Coronary artery (tissue), 2 donors: Measurements from ENCODE around the gene AUTS2.

Experiments used
- DNase-seq: peaks from one replicate; pipeline ENCODE4 v3.0.0-alpha.2; 2017; ENCODE audit warnings: low spot score
- H3K27ac ChIP-seq, 2 donors: fragments of 200-600 bp; sonication (generic); one replicate each; pipeline ENCODE4 v1.5.1; 2016 to 2019
- H3K4me3 ChIP-seq: fragments of 200-600 bp; sonication (generic); 2 replicates; pipeline ENCODE4 v1.5.1; 2016; ENCODE audit warnings: mild to moderate bottlenecking, moderate library complexity
- TF ChIP-seq, protein P1 (sequence below): fragments of 200-600 bp; sonication (generic); IDR thresholded peaks from one replicate; pipeline ENCODE4 v1.5.1; 2019; ENCODE audit warnings: antibody characterized with exemption

AUTS2 gene

GRCh38 chr7:70680743-70681468, 1082.6 kb downstream of the AUTS2 start:
- H3K4me3 ChIP-seq, result no peak overlapping the region
- no peak overlapping the region for H3K27ac ChIP-seq
- no peak for DNase-seq
- TF ChIP-seq, protein P1, sequence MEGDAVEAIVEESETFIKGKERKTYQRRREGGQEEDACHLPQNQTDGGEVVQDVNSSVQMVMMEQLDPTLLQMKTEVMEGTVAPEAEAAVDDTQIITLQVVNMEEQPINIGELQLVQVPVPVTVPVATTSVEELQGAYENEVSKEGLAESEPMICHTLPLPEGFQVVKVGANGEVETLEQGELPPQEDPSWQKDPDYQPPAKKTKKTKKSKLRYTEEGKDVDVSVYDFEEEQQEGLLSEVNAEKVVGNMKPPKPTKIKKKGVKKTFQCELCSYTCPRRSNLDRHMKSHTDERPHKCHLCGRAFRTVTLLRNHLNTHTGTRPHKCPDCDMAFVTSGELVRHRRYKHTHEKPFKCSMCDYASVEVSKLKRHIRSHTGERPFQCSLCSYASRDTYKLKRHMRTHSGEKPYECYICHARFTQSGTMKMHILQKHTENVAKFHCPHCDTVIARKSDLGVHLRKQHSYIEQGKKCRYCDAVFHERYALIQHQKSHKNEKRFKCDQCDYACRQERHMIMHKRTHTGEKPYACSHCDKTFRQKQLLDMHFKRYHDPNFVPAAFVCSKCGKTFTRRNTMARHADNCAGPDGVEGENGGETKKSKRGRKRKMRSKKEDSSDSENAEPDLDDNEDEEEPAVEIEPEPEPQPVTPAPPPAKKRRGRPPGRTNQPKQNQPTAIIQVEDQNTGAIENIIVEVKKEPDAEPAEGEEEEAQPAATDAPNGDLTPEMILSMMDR, result no peak

DNA sequence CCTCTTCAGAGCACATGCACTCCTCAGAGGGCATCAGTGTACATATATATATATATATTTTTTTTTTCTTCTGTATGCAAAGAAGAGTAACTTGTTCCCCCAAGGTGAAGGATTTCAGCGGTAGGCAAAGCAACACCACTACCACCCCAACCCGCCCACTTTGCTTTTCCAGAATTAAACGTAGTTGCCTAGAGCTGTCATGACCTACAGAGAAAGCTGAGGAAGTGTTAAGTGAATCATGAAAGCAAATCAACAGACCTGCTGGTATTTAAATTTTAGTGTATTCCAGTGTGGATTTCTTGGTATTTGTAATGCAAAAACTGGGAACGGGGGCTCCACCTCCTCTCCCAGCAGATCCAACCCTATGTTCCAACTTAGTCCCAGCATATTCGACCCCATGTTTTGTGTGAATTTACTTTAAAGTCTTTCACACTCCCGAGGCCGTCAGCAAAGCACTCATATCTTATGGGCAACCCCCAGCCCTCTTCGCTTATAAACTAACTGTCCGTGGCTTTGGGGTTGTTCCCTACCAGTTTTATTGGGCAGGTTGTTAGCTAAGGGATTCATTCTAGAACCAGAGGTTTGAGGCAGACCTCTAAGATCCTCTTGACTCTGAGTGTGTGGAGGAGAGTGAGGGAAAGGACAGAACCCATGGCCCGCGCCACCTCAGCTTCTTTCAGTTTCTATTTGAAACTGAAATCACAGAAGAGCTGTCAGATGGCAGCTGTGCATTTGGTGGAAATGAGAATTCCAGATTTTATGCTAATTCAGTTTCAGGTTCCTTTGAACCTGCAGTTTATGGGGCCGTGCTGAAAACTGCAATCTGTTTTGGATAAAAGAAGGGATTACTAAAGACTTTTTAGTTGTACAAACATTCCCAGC, 1083.4 kb downstream of the AUTS2 start:
- H3K27ac ChIP-seq, result no peak overlapping the region
- TF ChIP-seq, protein P1, result no peak
- H3K4me3 ChIP-seq, result no peak overlapping the region
- no peak for DNase-seq

GRCh38 chr7:70684173-70684572, 1085.9 kb downstream of the AUTS2 start:
- no peak for DNase-seq
- TF ChIP-seq, protein P1, result no peak
- Histone ChIP-seq H3K4me3 (no peak overlapping the region), H3K27ac (no peak overlapping the region)

GRCh38 chr7:70693321-70693685, 1095.0 kb downstream of the AUTS2 start:
- TF ChIP-seq, protein P1, result no peak
- Histone ChIP-seq H3K4me3 (peak overlapping the region; percentile 94), H3K27ac (peak overlapping the region; percentile 56 to 96)
- no peak for DNase-seq

DNA sequence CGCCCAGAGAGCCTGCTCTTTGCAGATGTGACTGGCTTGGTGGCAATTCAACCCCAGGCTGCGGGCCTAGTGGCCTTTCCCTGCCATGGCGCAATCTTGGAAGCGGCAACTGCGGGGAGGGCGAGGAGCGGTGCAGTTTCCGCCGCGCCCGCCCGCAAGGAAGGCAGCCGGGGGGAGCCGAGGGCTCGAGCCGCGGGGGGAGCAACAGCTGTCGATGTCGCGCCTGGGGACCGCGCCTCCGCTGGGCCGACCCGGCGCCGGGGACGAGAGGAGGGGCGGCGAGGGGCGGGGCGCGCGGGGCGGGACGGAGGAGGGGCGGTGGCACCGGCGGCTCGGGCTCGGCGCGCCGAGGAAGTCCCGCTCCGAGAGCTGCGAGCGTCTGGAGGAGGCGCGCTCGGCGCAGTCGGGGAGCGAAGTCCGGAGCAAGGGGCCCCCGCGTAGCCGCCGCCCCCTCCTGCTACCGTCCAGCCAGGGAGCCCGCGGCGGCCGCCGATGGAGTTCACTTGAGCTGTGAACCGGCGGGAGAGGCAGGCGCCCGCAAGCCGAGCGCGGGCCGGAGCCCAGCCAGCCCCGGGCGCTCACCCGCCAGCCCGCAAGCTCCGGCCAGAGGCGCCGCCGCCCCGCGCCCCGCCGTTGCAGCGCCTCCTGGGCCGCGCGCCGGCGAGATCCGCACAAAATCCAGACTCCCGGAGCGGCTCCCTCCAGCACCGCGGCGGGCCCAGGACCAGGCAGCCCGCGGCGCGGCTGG, 1095.6 kb downstream of the AUTS2 start:
- peak overlapping the region; percentile 56 to 96 for H3K27ac ChIP-seq
- TF ChIP-seq, protein P1, result no peak
- peak overlapping the region; percentile 94 for H3K4me3 ChIP-seq
- DNase-seq, result peak; percentile 83

GRCh38 chr7:70694434-70694970, 1096.2 kb downstream of the AUTS2 start:
- Histone ChIP-seq H3K4me3 (peak overlapping the region; percentile 94), H3K27ac (peak overlapping the region; percentile 56 to 96)
- TF ChIP-seq, protein P1, result no peak
- DNase-seq, result no peak
